Stromal cell of bone marrow (primary cell): ENCODE results near the gene SAAL1.
"Not testable (repeated sequence)": the region's sequence is repeated elsewhere in the genome, so short reads cannot be mapped to it uniquely, and the experiment has no call there.

Experiments
- DNase-seq: peaks from one replicate; pipeline ENCODE4 v3.0.0-alpha.2; 2012; ENCODE audit warnings: low read depth

Gene SAAL1, protein sequence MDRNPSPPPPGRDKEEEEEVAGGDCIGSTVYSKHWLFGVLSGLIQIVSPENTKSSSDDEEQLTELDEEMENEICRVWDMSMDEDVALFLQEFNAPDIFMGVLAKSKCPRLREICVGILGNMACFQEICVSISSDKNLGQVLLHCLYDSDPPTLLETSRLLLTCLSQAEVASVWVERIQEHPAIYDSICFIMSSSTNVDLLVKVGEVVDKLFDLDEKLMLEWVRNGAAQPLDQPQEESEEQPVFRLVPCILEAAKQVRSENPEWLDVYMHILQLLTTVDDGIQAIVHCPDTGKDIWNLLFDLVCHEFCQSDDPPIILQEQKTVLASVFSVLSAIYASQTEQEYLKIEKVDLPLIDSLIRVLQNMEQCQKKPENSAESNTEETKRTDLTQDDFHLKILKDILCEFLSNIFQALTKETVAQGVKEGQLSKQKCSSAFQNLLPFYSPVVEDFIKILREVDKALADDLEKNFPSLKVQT

DNA sequence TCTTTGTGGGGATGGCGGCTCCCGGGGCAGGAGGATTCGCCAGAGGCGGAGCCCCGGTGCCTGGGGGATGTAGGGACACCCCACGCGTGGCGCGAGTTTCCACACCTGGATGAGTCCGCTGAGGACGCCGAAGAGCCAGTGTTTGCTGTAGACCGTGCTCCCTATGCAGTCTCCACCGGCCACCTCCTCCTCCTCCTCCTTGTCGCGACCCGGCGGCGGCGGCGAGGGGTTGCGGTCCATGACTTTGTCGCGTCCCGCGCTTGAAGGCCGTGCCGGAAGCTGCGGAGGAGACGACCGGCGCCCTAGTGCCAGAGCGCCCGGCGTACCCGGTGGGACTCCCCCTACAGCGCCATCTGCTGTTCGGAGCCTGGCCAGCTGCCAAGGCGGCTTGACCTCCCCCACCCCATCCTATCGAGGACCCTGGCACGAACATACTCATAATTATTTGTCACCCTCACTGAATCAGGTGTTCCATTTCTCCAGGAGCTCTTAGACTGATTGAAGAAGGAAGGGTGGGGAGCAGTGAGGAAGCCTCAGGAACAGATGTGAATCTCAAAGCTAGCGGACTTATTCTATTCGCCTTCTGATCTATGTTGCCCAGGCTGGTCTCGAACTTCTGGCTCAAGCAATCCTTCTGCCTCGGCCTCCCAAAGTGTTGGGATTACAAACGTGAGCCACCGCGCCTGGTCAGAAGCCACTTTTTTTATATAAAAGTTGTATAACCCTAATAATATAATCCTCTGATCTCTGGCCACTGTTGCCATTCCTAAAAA, at the start of gene SAAL1:
SAAL1 (minus strand) TSS at position 281 of the 773 bp plus-strand sequence; CDS start at position 240, 41 bp downstream.
- DNase-seq, result peak; percentile 47

DNA sequence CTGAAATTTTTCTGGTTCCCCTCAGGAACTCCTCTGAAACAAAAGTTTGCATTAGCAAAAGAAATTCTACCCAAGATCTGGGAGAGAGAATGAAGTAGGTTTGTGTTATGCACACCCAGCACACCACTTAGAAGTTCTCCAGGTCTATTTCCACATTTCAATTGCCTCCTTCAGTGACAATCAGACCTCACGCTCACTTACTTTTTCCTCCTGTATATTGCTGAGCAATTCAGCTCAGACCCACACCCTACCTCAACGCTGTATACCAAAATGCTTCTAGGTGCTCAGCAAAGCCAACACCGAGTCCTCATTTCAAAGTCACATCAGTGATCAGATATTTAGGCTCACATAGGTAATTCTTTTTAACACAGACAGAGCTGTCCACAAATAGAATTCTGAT, 45.7 kb upstream of the SAAL1 start:
- DNase-seq, result no peak

DNA sequence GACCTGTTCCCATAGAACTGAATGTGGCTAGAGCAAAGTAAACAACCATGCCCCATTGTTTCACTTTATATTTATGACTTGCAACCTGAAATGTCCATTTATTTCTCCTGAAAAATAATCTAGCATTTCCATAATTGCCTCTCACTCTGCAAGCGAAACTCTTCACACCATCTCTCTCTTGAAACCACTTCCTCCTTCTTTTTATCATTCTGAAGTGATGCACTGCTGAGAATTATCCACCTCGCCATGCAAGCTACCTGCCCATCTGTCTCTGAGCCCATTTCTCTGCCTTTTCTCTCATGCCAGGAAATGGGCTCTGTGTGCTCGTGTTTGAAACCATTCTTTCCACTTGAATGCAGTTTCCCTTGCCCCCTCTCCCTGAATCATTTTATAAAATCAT, 40.0 kb upstream of the SAAL1 start:
- no peak for DNase-seq

DNA sequence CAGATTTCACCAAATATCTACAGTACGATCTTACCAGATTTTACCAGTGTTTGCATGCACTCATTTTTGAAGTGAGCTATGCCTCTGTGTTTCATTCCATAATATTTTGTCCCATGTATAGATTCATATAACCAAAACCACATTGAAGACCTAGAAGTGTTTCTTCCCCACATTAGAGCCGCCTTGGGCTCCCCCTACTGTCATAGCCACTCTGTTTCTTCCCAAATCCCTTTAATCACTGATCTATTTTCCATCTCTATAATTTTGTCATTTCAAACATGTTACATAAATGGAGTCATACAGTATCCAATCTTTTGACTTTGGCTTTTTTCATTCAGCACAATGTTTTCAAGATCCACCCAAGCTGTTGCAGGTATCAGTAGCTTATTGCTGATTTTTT, 39.1 kb upstream of the SAAL1 start:
- no peak for DNase-seq

DNA sequence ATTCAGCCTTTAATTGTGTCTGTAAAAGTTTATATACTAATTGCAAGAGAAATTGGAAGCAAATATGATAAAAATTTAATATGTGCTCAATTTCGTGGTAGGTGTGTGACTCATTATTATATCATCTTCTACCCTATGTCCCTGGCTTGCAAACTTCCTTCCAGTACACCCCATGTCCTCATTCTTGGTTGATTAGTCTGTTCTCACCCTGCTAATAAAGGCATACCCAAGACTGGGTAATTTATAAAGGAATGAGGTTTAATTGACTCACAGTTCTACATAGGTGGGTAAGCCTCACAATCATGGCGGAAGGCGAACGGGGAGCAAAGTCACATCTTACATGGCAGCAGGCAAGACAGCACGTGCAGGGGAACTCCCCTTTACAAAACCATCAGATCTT, 38.4 kb upstream of the SAAL1 start:
- no peak for DNase-seq

DNA sequence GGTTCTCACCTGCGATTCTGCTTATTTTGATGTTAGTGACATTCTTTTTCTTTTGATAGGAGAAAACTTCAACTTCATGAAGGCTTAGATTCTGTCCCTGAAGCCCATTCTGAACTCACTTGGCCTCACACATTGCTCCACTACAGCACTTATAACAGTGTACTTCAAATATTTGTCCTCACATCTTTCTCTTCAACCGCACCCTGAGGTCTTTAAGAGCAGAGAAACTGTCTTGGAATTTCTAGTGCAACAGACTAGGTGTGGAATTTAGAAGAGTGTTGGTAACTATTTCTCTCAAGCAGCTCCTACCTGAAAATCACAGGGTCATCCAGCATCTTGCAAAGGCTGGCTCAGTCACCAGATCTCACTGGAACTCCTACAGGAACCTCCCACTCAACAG, 34.3 kb upstream of the SAAL1 start:
- no peak for DNase-seq

DNA sequence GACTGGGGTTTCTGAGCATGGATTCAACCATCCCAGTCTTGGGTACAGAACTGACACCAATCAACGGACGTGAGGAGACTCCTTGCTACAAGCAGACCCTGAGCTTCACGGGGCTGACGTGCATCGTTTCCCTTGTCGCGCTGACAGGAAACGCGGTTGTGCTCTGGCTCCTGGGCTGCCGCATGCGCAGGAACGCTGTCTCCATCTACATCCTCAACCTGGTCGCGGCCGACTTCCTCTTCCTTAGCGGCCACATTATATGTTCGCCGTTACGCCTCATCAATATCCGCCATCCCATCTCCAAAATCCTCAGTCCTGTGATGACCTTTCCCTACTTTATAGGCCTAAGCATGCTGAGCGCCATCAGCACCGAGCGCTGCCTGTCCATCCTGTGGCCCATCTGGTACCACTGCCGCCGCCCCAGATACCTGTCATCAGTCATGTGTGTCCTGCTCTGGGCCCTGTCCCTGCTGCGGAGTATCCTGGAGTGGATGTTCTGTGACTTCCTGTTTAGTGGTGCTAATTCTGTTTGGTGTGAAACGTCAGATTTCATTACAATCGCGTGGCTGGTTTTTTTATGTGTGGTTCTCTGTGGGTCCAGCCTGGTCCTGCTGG, 31.4 kb upstream of the SAAL1 start:
- DNase-seq, result no peak

DNA sequence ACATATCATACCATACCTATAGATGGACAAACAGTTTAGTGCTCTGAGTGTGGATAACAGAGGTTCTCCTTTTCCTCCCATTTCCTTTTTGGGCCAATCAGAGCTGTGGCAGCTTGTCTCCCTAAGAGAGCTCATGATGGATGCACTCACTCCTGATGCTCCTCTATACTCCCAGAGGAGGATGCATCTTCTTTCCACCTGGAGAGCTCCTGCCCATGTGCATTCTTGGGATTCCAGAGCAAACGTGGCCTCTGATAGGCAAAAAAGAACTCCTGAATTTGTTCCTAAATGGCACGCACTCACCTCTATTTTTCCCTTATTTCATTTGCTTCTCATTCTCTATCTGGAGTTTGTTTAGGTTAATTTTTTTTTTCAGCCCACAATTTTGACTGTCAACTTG, 29.4 kb upstream of the SAAL1 start:
- DNase-seq, result no peak

DNA sequence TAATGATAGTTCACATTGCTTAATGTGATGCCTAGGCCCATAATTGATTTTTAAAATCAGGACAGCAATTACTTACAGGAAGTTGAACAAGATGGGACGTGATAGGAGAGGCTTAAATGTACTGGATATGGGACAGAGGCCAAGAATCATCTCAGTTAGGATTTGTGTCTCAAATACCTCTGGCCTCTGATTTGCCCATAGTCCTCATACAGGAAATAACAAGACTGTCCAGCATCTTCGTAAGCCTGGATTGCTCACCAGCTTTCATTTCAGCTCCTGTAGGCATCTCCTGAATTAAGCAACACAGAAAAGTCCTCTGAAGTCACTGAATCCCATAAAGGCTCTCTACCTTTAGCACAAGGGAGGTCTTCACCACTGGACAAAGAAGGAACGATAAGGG, 26.5 kb upstream of the SAAL1 start, which contains the start of gene MRGPRX3:
MRGPRX3 (plus strand) TSS at position 231 of the 400 bp plus-strand sequence. CDS start 4,632 bp downstream, outside the sequence.
- no peak for DNase-seq

DNA sequence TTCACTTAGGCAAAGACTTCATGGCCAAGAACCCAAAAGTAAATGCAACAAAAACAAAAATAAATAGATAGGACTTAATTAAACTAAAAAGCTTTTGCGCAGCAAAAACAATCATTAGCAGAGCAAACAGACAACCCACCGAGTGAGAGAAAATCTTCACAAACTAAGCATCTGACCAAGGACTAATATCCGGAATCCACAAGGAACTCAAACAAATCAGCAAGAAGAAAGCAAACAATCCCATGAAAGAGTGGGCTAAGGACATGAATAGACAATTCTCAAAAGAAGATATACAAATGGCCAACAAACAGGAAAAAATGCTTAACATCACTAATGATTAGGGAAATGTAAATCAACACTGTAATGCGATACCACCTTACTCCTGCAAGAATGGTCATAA, 25.2 kb upstream of the SAAL1 start:
- not testable (repeated sequence) for DNase-seq

DNA sequence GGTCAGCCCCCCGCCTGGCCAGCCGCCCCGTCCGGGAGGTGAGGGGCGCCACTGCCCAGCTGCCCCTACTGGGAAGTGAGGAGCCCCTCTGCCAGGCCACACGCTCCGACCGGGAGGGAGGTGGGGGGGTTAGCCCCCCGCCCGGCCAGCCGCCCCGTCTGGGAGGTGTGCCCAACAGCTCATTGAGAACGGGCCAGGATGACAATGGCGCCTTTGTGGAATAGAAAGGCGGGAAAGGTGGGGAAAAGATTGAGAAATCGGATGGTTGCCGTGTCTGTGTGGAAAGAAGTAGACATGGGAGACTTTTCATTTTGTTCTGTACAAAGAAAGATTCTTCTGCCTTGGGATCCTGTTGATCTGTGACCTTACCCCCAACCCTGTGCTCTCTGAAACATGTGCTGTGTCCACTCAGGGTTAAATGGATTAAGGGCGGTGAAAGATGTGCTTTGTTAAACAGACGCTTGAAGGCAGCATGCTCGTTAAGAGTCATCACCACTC, 15.5 kb upstream of the SAAL1 start:
- DNase-seq, result not testable (repeated sequence)

DNA sequence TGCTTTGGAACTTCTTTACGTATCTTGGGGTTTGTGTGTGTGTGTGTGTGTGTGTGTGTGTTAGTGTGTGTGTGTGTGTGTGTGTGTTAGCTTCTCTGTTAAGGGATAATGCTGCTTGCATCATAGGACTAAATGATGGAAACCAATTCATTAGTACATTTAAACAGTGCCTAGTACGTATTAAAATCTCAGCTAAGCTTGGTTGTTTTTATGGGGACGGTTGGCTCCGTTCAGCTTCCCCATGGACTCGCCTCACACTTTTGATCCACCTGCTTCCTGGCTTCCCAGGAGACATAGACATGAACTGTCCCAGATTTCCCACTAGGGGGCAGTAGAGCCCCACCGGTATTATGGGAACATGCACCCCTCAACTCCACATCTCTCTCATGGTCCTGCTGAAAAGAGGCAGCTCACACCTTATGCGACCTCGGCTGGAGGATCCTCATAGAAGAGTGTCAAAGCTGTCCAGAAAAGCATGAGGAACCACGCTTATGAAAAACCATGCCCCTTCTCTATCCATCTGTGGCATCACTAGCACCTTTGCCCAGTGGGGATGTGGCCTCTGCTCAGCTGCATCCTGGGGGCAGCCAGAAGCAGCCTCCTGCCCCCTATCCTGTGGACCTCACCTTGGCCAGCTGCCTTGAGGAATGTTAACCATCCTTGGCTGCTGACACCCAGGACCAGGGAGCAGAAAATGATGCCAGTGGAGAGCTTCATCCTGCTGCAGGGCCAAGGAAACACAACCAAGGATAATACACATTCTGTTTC, 9.7 kb upstream of the SAAL1 start:
- DNase-seq, result no peak

DNA sequence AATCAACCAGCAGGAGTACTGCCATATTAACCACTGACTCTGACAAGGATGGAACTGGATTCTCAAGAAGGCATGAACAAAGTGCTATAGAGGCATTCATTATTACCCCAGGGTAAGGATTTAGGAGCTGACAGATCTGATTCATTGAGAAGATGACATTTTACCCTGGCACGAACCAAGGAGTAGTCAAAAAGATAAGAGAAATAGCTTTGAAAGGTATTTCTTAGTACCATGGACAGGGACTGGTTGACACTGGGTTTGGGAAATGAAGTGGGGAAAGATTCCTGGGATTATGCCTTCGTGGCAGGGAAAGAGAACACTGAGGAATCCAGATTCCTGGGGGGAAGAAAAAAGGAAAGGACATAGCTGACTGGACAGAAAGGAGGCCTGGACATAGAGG, 5.1 kb upstream of the SAAL1 start:
- DNase-seq, result no peak

DNA sequence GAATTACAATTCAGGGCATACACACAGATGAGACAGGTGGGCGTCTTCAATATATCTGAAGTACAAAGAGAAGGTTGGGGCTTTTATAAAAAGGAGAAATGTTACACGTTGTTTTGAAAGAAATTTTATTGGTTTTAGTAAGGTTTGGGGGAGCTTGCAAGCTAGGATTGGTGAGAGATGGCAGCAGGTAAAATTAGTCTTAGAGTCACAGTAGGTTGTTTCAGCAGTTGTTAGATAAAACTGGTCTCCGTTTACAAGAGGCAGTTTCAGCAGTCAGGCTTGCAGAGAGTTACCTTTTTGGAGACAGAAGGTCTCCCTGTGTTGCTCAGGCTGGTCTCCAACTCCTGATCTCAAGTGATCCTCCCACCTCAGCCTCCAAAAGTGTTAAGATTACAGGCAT, 2.4 kb upstream of the SAAL1 start:
- no peak for DNase-seq

DNA sequence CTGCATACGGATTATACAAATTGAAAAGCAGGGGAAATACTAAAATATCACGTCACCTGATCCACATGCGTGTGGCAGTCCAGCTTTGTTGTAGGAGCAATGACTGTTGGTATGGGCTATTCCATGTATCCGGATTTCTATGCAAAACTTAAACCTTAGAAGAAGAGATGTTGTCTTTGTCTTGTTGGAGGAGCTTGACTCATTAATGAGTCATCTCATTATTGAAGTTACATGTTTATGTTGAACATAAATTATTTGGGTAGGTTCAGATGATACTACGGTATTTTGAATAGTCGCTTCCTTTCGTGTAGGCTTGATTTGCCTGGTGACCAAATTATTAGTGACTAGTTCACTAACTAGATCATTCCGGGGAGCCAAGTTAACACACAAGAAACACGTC, 806 bp upstream of the SAAL1 start:
- DNase-seq, result no peak

DNA sequence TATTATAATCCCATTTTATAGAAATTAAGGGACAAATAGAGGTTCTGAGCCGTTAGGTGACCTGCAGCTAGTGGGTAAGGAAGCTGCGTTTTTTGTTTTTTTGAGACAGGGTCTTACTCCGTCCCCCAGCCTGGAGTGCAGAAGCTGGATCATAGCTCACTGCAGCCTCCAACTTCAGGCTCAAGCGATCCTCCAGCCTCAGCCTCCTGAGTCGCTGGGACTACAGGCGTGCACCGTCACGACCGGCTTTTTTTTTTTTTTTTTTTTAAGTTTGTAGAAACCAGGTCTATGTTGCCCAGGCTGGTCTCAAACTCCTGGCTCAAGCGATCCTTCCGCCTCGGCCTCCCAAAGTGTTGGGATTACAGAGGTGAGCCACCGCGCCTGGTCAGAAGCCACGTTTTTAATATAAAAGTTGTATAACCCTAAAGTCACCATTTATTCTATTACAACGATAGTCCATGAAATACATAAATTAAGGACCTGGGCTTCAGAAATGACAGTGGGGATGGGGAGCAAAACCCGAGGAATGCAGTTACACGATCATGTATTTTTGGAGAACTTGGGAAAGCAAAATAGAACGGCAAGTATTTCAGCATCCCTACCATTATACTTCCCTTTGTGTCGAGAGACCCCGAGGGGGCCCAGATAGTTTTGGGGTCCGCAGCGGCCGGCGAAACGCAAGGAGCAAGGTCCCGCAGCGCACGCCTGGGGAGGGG, 638 bp downstream of the SAAL1 start:
- no peak for DNase-seq

DNA sequence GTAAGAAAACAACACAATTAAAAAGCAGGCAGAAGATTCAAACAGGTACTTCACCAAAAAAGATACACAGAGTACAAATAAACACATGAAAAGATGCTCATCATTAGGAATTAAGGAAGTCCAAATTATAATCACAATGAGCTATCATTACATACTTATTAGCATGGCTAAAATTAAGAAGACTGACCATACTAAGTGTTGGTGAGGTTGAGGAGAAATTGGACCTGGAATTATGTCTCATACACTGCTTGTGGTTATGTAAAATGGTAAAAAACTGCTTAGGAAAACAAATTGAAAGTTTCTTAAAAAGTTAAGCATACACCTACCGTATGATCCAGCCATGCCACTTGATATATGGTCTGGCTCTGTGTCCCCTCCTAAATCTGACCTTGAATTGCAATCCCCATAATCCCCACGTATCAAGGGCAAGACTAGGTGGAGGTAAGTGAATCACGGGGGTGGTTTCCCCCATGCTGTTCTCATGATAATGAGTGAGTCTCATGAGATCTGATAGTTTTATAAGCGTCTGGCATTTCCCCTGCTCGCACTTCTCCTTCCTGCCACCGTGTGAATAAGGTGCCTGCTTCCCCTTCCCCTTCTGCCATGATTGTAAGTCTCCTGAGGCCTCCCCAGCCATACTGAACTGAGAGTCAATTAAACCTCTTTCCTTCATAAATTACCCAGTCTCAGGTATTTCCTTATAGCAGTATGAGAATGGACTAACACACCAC, 4.8 kb downstream of the SAAL1 start:
- no peak for DNase-seq

DNA sequence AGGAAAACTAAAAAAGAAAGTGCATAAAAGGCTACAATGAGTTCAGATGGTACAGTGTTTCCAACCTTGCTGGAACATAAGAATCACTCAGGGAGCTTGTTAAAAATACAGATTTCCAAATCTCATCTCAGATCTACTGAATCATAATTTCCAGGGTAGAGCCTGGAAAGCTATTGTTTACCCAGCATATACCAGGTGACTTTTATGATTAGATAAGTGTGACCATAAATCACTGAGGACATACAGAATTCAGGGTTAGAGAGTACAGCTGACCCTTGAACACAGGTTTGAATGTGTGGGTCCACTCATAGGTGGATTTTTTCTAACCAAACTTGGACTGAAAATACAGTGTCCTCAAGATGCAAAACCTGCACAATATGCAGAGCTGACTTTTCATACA, 11.9 kb downstream of the SAAL1 start:
- no peak for DNase-seq

DNA sequence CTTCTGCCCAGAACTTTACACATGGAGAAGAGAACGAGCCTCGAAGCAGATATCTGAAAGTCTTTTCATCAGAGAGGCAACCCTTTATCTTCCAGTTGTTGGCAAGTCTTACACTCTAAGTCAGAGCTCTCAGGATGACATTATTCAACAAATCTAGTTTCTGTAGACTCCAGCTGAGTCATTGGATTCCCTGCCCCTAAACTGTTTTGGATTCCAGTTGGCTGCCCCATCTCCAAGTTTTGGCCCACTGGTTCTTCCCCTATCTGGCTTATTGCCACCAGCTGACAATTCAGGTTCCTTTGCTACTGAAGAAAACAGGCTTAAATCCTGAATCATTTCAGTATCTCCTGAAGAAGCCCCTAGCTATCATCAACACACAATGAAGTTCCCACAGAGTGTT, 14.2 kb downstream of the SAAL1 start:
- DNase-seq, result no peak

DNA sequence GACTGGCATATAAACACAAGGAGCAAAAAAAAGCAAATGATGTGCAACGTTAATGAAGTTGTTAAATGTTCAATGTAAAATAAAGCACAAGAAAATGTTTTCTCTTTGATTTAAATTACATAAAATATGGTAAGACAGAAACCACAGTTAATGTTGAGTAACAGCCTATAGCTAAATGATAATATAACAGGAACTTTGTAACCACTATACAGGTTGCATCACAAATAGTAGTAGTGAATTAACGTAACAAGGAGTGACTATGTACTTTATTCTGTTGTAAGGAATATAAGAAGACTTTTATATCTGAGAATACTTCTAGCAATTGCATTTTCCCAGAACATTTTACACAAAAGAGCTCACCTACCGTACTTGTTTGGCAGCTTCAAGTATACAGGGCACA, 16.9 kb downstream of the SAAL1 start:
- DNase-seq, result no peak
